MM.1S (cell line): ENCODE measurements around the gene CLEC4M.

Experiments
- EZH2 ChIP-seq: fragments of 300-600 bp; sonication (generic); optimal IDR thresholded peaks from 2 replicates; pipeline ENCODE3; 2017; ENCODE audit warnings: low read depth, mild to moderate bottlenecking, antibody characterized with exemption, low read length, mixed read lengths
- EZH2phosphoT487 ChIP-seq: fragments of 300-600 bp; sonication (generic); IDR thresholded peaks from 2 replicates; pipeline ENCODE4 v1.6.1; 2018; ENCODE audit warnings: antibody characterized with exemption, low read length
- TF ChIP-seq, protein P1 (sequence below): fragments of 300-600 bp; sonication (generic); IDR thresholded peaks from 2 replicates; pipeline ENCODE4 v1.5.1; 2016; ENCODE audit warnings: antibody characterized with exemption, low read length, mixed read lengths

DNA sequence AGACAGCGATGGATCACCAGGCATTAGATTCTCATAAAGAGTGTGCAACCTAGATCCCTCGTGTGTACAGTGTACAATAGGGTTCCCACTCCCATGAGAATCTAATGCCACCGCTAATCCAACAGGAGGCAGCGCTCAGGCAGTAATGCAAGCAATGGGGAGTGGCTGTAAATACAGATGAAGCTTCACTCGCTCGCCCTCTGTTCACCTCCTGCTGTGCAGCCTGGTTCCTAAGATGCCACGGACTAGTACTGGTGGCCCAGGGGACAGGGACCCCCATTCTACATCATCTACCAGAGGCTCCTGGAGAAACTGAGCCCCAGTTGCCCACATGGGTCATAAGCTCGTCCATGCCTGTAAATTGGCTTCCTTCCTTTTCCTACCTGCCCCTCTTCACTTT, 8.0 kb downstream of the CLEC4M start:
- TF ChIP-seq, protein P1, sequence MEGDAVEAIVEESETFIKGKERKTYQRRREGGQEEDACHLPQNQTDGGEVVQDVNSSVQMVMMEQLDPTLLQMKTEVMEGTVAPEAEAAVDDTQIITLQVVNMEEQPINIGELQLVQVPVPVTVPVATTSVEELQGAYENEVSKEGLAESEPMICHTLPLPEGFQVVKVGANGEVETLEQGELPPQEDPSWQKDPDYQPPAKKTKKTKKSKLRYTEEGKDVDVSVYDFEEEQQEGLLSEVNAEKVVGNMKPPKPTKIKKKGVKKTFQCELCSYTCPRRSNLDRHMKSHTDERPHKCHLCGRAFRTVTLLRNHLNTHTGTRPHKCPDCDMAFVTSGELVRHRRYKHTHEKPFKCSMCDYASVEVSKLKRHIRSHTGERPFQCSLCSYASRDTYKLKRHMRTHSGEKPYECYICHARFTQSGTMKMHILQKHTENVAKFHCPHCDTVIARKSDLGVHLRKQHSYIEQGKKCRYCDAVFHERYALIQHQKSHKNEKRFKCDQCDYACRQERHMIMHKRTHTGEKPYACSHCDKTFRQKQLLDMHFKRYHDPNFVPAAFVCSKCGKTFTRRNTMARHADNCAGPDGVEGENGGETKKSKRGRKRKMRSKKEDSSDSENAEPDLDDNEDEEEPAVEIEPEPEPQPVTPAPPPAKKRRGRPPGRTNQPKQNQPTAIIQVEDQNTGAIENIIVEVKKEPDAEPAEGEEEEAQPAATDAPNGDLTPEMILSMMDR, result no peak
- TF ChIP-seq EZH2 (no peak), EZH2phosphoT487 (no peak)
